Measurements from ENCODE around the gene TLK1.

GRCh38 chr2:170999654-171000053 is 161.0 kb downstream of the TLK1 start:
- TF ChIP-seq POLR2AphosphoS5 (IDR thresholded peaks at IDR 0.05) (no peak), CTCF (IDR thresholded peaks at IDR 0.05) (no peak), POLR2A (IDR thresholded peaks at IDR 0.05) (no peak)
